GM20000 (cell line): Measurements from ENCODE around the gene OBSCN.

Source experiments
- DNase-seq: peaks from one replicate; pipeline ENCODE4 v3.0.0; 2012; ENCODE audit warnings: low spot score
- TF ChIP-seq, protein P1 (sequence below): IDR thresholded peaks from 2 replicates; pipeline ENCODE4 v1.5.1; 2012; ENCODE audit warnings: mild to moderate bottlenecking, control low read depth; ENCODE audit errors: extremely low read depth, missing control alignments

Gene OBSCN

DNA sequence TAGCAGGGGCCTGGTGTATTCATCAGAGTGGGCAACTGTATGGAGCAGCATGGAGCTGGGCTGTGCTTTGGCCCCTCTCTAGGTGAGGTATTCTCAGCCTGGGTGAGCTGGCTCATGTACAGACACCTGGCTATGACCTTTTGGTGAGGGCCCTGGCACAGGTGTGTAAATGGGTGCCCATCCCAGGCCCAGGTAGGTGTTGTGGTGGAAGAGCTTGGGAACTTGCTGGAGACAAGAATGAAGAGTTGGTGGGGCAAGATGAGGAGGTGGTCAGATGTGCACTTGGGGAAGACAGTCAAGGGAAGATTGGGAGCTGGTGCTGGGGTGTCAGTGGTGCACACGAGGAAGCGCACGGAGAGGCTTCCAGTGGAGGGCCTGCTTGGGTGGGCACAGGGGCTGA lies 103.2 kb downstream of the OBSCN start:
- DNase-seq: no peak
- TF ChIP-seq, protein P1, sequence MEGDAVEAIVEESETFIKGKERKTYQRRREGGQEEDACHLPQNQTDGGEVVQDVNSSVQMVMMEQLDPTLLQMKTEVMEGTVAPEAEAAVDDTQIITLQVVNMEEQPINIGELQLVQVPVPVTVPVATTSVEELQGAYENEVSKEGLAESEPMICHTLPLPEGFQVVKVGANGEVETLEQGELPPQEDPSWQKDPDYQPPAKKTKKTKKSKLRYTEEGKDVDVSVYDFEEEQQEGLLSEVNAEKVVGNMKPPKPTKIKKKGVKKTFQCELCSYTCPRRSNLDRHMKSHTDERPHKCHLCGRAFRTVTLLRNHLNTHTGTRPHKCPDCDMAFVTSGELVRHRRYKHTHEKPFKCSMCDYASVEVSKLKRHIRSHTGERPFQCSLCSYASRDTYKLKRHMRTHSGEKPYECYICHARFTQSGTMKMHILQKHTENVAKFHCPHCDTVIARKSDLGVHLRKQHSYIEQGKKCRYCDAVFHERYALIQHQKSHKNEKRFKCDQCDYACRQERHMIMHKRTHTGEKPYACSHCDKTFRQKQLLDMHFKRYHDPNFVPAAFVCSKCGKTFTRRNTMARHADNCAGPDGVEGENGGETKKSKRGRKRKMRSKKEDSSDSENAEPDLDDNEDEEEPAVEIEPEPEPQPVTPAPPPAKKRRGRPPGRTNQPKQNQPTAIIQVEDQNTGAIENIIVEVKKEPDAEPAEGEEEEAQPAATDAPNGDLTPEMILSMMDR: no peak

DNA sequence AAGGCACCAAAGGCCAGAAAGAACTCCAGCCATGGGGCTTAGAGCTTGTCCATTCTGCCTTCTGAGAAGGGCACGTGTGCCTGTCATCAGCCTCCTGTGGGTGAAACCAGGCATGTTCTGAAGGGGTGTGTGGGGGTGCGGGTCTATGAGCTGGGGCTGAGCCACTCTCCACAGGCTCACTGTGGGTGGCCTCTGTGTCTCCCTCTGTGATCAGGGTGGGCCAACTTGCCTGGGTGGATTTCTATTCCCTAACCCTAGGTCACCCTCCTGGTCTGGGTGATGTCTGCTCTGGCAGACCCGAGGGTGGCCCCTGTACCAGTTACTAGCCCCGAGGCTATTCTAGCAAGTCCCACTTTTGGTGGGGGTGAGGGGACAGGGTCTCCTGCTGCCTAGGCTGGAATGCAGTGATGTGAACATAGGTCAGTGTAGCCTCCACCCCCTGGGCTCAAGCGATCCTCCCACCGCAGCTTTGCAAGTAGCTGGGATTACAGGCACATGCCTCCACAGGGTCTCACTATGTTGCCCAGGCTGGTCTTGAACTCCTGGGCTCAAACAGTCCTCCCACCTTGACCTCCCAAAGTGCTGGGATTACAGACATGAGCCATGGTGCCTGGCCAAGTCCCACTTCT lies 104.4 kb downstream of the OBSCN start:
- DNase-seq: no peak
- TF ChIP-seq, protein P1: no peak

DNA sequence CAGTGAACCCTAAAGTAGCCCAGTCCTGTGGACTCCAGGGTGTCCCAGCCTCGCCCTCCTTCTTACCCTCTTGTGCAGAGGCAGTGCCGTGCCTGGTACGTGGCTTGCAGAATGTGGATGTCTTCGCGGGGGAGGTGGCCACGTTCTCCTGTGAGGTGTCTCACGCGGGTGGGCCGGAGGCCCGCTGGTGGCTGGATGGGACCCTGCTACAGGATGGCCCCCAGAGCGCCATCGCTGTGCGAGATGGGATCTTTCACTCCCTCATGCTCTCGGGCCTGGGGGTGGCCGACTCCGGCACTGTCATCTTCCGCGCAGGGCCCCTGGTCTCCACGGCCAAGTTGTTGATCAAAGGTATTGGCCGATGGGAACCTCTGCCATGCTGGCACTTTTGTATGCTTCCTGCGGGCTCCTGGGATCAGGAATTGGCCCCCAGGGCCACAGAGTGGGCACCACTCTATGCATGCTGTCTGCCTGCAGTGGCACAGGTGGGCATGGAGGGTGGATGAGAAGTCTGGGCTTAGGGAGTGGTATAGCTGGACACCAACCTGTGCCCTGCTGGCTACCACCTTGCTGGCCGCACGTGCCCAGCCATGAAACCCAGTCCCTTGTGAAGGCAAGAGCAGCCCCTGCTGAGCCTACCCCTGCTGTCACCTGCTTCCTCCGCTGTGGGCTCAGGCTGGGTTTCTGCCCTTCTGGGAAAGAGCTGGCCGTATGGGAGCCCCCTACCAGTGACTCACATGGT lies 105.9 kb downstream of the OBSCN start:
- TF ChIP-seq, protein P1: no peak
- no peak for DNase-seq

DNA sequence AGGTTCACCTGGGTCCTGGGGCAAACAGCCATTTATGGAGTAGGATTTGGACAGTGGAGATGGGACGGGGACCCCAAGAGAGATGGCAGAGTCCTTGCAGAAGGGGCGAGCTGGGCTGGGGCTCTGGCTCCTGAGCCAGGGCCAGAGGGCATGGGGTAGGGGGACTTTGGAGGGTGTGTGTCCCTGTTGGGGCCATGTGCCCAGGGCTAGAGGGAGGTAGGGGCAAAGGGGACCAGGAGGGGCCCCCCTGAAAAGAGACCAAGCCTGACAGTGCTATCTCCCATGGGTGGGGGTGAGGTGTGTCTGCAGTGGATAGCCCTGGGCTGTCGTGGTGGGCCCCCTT lies 106.4 kb downstream of the OBSCN start:
- DNase-seq: no peak
- TF ChIP-seq, protein P1: no peak

DNA sequence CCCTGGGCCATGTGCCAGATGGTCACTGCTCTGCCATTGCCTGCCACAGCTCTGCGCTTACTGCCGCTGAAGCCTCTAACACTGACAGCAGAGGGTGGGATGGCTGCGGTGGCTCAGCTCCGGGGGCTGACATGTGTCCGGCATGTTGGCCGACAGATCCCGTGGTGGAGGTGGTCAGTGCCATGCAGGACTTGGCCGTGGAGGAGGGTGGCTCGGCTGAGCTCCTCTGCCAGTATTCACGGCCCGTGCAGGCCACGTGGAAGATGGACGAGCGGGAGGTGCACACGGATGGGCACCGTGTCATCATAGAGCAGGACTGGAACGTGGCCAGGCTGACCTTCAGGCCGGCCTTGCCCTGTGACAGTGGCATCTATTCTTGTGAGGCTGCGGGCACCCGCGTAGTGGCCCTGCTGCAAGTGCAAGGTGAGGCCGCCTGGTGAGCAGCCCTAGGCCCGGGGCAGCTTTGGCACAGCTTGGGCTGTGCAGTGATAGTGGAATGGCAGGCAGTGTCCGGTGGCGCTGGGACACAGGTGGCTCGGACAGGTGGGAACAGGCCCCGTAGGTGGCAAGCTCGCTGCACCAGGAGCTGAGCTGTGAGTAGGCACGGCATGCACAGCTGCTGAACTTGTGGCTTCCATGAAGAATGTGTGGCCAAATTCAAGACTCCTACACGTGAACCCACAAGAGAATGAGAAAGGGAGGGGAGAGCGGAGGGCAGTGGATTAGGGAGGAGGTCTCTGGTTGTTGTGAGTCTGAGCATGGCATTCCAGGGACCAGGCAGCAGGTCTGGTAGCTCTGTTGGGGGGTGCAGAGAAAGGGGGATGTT lies 107.0 kb downstream of the OBSCN start:
- TF ChIP-seq, protein P1: no peak
- no peak for DNase-seq

DNA sequence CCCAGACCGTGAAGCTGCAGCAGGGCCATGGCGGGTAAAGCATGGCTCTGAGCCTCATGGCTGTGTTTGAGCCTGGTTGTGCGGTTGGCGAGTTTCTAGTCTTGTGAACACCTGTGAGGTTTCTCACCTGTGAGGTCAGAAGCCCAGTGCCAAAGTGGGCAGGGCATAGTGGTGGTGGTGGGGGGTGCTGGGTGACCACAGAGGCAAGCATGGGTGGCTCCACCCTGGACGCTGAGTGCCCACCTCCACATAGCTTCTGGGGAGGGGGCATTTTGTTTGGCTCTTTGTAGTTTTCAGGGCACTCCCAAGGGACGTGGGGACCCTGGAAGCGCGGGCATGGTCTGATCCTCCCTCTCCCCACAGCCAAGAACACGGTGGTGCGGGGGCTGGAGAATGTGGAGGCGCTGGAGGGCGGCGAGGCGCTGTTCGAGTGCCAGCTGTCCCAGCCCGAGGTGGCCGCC lies 107.7 kb downstream of the OBSCN start:
- no peak for DNase-seq
- TF ChIP-seq, protein P1: no peak
